K562 (cell line): ENCODE results near the gene ANO10. TPM values are rescaled to one million over a fixed set of nuclear protein-coding genes. Genes with fewer than 3 reads are reported as not detected.

ENCODE experiments used
- ATAC-seq: fragments of 200-7000 bp; cut with Tn5 transposase; 3 replicates; pipeline ENCODE4 v1.9.1; 2020; ENCODE audit warnings: moderate library complexity
- BruUV-seq: library from RNA; stranded (reverse); fragments of 400-500 nt; replicated peaks from 2 replicates; lab custom pipeline; 2021; lab: Mats Ljungman, UMichigan
- CTCF ChIA-PET: fragments of 300-600 bp; formaldehyde crosslinking; extraction: SDS; loops from one replicate; lab custom pipeline; 2021; ENCODE audit warnings: low intra/inter-chr PET ratio; lab: Yijun Ruan, JAX
- POLR2A ChIA-PET: fragments of 300-600, 350-650 bp; sonication (Branson Sonifier 250); formaldehyde crosslinking; extraction: SDS; loops from one replicate; lab custom pipeline; 2021; ENCODE audit warnings: antibody characterized with exemption, inconsistent platforms; lab: Yijun Ruan, JAX
- DNase-seq, 4 experiments: peaks; one replicate each; pipeline versions ENCODE4 v3.0.0 to v3.0.0-alpha.2; 2011 to 2018; ENCODE audit warnings: low spot score in 3 of 4, mixed read lengths in 3 of 4; ENCODE audit errors: extremely low read depth in 1 of 4
- FAIRE-seq: peaks from 2 replicates; lab custom pipeline; 2011; peaks lifted over from hg19 to GRCh38; lab: Jason Lieb, UNC
- H2AFZ ChIP-seq: 2 replicates; pipeline ENCODE4 v1.6.0; 2011; ENCODE audit warnings: low read depth, low read length, control low read depth, inconsistent platforms
- H3K27ac ChIP-seq: fragments of 200-600 bp; 3 replicates; pipeline ENCODE4 v1.8.0; 2011; ENCODE audit warnings: low read depth, mild to moderate bottlenecking, control low read depth, inconsistent platforms, low read length, moderate library complexity, mixed read lengths; ENCODE audit errors: extremely low read depth
- H3K27me3 ChIP-seq, 2 experiments: fragments of 300-600 bp in 1 of 2; 2 replicates in 1 of 2; 3 replicates in 1 of 2; pipeline versions ENCODE4 v1.6.0 to v1.8.0; 2011; ENCODE audit warnings: inconsistent platforms in 2 of 2, low read length in 2 of 2, mild to moderate bottlenecking in 1 of 2, mixed read lengths in 1 of 2, moderate library complexity in 1 of 2; ENCODE audit not compliant: control insufficient read depth in 2 of 2, insufficient read depth in 2 of 2
- H3K36me3 ChIP-seq: fragments of 300-600 bp; 3 replicates; pipeline ENCODE4 v1.8.0; 2011; ENCODE audit warnings: mild to moderate bottlenecking, low read length, inconsistent platforms; ENCODE audit not compliant: control insufficient read depth, insufficient read depth
- H3K4me1 ChIP-seq, 2 experiments: fragments of 200-600 bp in 1 of 2; replicated peaks in 1 of 2; 2 replicates in 1 of 2; 3 replicates in 1 of 2; pipeline versions ENCODE4 v1.5.1 to v1.8.0; 2011; ENCODE audit warnings: inconsistent platforms in 2 of 2, low read length in 2 of 2, mild to moderate bottlenecking in 1 of 2, mixed read lengths in 1 of 2, moderate library complexity in 1 of 2; ENCODE audit not compliant: control insufficient read depth in 2 of 2, insufficient read depth in 2 of 2
- H3K4me2 ChIP-seq: 2 replicates; pipeline ENCODE4 v1.6.1; 2011; ENCODE audit warnings: low read length, control low read depth, inconsistent platforms, mixed read lengths; ENCODE audit not compliant: insufficient read depth
- H3K4me3 ChIP-seq: fragments of 200-600 bp; sonication (generic), shearing (Covaris generic); 2 replicates; pipeline ENCODE4 v1.5.1; 2016; ENCODE audit warnings: control low read depth, inconsistent platforms
- H3K79me2 ChIP-seq: fragments of 200-600 bp; 3 replicates; pipeline ENCODE4 v1.8.0; 2011; ENCODE audit warnings: low read length, inconsistent platforms; ENCODE audit not compliant: control insufficient read depth, insufficient read depth
- H3K9ac ChIP-seq, 2 experiments: 2 replicates each; pipeline versions ENCODE4 v1.6.0 to v1.6.1; 2011; ENCODE audit warnings: low read depth in 2 of 2, low read length in 2 of 2, control low read depth in 1 of 2, inconsistent platforms in 1 of 2, mild to moderate bottlenecking in 1 of 2, mixed read lengths in 1 of 2; ENCODE audit not compliant: insufficient read depth in 1 of 2
- H3K9me1 ChIP-seq: one replicate; pipeline ENCODE4 v1.6.0; 2011; ENCODE audit warnings: inconsistent platforms, mild to moderate bottlenecking, low read length, moderate library complexity; ENCODE audit not compliant: control insufficient read depth, insufficient read depth
- H3K9me3 ChIP-seq: replicated peaks from 2 replicates; pipeline ENCODE4 v1.5.1; 2011; ENCODE audit warnings: low read depth, low read length, inconsistent platforms; ENCODE audit not compliant: control insufficient read depth, insufficient read depth
- H4K20me1 ChIP-seq: replicated peaks from 2 replicates; pipeline ENCODE4 v1.6.1; 2011; ENCODE audit warnings: low read length, inconsistent platforms, mixed read lengths; ENCODE audit not compliant: control insufficient read depth, insufficient read depth
- ATF1 ChIP-seq, 2 experiments: fragments of 450-650 bp in 1 of 2; IDR thresholded peaks; 2 replicates each; pipeline ENCODE4 v1.6.1; 2016; ENCODE audit warnings: missing compliant biosample characterization in 1 of 2, missing genetic modification characterization in 1 of 2
- BACH1 ChIP-seq: fragments of 200-800 bp; sonication (Bioruptor generic); IDR thresholded peaks from 2 replicates; pipeline ENCODE4 v1.6.1; 2016; ENCODE audit warnings: missing genetic modification characterization, missing compliant biosample characterization
- EP400 ChIP-seq: fragments of 450-650 bp; IDR thresholded peaks from 2 replicates; pipeline ENCODE4 v1.6.1; 2017; ENCODE audit warnings: antibody characterized with exemption, mild to moderate bottlenecking, moderate library complexity
- FOS ChIP-seq: IDR thresholded peaks from 3 replicates; pipeline ENCODE4 v1.6.1; 2011; ENCODE audit not compliant: insufficient read length; ENCODE audit errors: extremely low read depth
- FOXM1 ChIP-seq, 2 experiments: fragments of 450-650 bp in 1 of 2; sonication (generic) in 1 of 2; formaldehyde crosslinking in 1 of 2; IDR thresholded peaks; 2 replicates each; pipeline versions ENCODE4 v1.6.1 to v1.9.0; 2017 to 2022; ENCODE audit warnings: low read depth in 2 of 2, mild to moderate bottlenecking in 2 of 2, missing genetic modification reagents in 1 of 2, moderate library complexity in 1 of 2
- HLTF ChIP-seq: fragments of 450-650 bp; IDR thresholded peaks from 2 replicates; pipeline ENCODE4 v1.6.1; 2016
- HOXB6 ChIP-seq: fragments of 250-450 bp; sonication (Bioruptor Pico); IDR thresholded peaks from 2 replicates; pipeline ENCODE4 v1.5.1; 2022; ENCODE audit warnings: mild to moderate bottlenecking, borderline replicate concordance
- MXD1 ChIP-seq: fragments of 250-450 bp; sonication (Bioruptor Pico); IDR thresholded peaks from 2 replicates; pipeline ENCODE4 v1.8.0; 2021; ENCODE audit warnings: borderline replicate concordance, mild to moderate bottlenecking, moderate library complexity; ENCODE audit not compliant: poor library complexity, severe bottlenecking
- STAT5B ChIP-seq: fragments of 250-450 bp; sonication (Bioruptor Pico); IDR thresholded peaks from 2 replicates; pipeline ENCODE4 v1.8.0; 2021; ENCODE audit warnings: mild to moderate bottlenecking, inconsistent platforms
- TFE3 ChIP-seq: fragments of 450-650 bp; formaldehyde crosslinking; IDR thresholded peaks from 2 replicates; pipeline ENCODE4 v1.4.0; 2020; ENCODE audit warnings: mild to moderate bottlenecking, mixed read lengths
- U2AF2 ChIP-seq: fragments of 200-400 bp; formaldehyde crosslinking; optimal IDR thresholded peaks from 2 replicates; pipeline ENCODE3; 2017; ENCODE audit warnings: low read depth, mild to moderate bottlenecking, low read length
- ZNF280B ChIP-seq: fragments of 250-450 bp; sonication (Bioruptor Pico); IDR thresholded peaks from 2 replicates; pipeline ENCODE4 v1.5.1; 2021; ENCODE audit warnings: mild to moderate bottlenecking
- ZNF561 ChIP-seq: fragments of 450-650 bp; formaldehyde crosslinking; conservative IDR thresholded peaks from 2 replicates; pipeline ENCODE4 v1.4.0; 2020; ENCODE audit warnings: mild to moderate bottlenecking, moderate library complexity
- ZNF584 ChIP-seq: fragments of 200-800 bp; sonication (Bioruptor generic); IDR thresholded peaks from 2 replicates; pipeline ENCODE4 v1.6.1; 2016; ENCODE audit warnings: low read depth, mild to moderate bottlenecking, missing genetic modification characterization, missing compliant biosample characterization
- ZNF699 ChIP-seq: fragments of 250-450 bp; sonication (Bioruptor Pico); IDR thresholded peaks from 2 replicates; pipeline ENCODE4 v1.8.0; 2021; ENCODE audit warnings: mild to moderate bottlenecking, moderate library complexity; ENCODE audit not compliant: insufficient replicate concordance
- WGBS: fragments of 100-300 bp; shearing (Covaris generic); methylation state at CpG from one replicate; pipeline ENCODE4 v1.1.6; 2016; ENCODE audit warnings: low coverage, mixed read lengths; ENCODE audit not compliant: insufficient coverage; ENCODE audit errors: missing lambda C conversion rate; 5-methylcytosine and 5-hydroxymethylcytosine counted together
- in situ Hi-C: fragments of 300-500 bp; cut with MboI; formaldehyde crosslinking; loops from 4 replicates; pipeline ENCODE4 v1.15.0; 2018; ENCODE audit warnings: inconsistent platforms, mixed read lengths
- intact Hi-C: fragments of 100-400 bp; cut with micrococcal nuclease; formaldehyde crosslinking; loops from 2 replicates; pipeline ENCODE4 v1.14.2; 2022
- polyA plus RNA-seq, 8 experiments: library from polyadenylated mRNA; depleted of rRNA in 4 of 8; stranded (reverse) in 5 of 8; unstranded in 3 of 8; fragments of >200 nt; fragmentation: Nextera tagmentation in 2 of 8; fragmentation: Illumina TruSeq in 1 of 8; extraction: Ambion mirVana in 2 of 8; extraction: Trizol in 1 of 8; gene quantifications; 2 replicates each; pipeline versions ENCODE4 v1.2.1 to v1.2.3, GENCODE V29; 2011 to 2014; ENCODE audit warnings: inconsistent platforms in 1 of 8, missing spikeins in 1 of 8
- total RNA-seq, 7 experiments: library from RNA; depleted of rRNA in 6 of 7; stranded (reverse); fragments of >200 nt in 6 of 7; fragmentation: Illumina TruSeq in 2 of 7; extraction: Trizol in 2 of 7; gene quantifications; 2 replicates each; pipeline versions ENCODE4 v1.2.1 to v1.2.3, GENCODE V29; 2011 to 2021; ENCODE audit warnings: low replicate concordance in 1 of 7
- TF ChIP-seq, protein P1 (sequence below): fragments of 250-450 bp; sonication (Bioruptor Pico); IDR thresholded peaks from 2 replicates; pipeline ENCODE4 v1.5.0; 2021; ENCODE audit warnings: mild to moderate bottlenecking, borderline replicate concordance

Gene ANO10
- total and polyA plus RNA-seq, 9 of the 15 experiments (the other 6 are each of a cell fraction or from before 2014, with no cell fraction given): 6.4 to 46.0 (median 32.3) TPM

GRCh38 chr3:43485931-43486330 is 135.9 kb downstream of the ANO10 start:
- no peak overlapping the region for H3K4me2 ChIP-seq
- no peaks in the 10 kb centered on the region for H3K27me3 ChIP-seq
- TF ChIP-seq HLTF: no peak
- no peak for TF ChIP-seq HOXB6 (CRISPR knock-in tag)
- TF ChIP-seq ZNF699 (CRISPR knock-in tag): no peak
- TF ChIP-seq TFE3 (CRISPR knock-in tag): no peak
- no peak for TF ChIP-seq STAT5B (CRISPR knock-in tag)
- TF ChIP-seq, protein P1, sequence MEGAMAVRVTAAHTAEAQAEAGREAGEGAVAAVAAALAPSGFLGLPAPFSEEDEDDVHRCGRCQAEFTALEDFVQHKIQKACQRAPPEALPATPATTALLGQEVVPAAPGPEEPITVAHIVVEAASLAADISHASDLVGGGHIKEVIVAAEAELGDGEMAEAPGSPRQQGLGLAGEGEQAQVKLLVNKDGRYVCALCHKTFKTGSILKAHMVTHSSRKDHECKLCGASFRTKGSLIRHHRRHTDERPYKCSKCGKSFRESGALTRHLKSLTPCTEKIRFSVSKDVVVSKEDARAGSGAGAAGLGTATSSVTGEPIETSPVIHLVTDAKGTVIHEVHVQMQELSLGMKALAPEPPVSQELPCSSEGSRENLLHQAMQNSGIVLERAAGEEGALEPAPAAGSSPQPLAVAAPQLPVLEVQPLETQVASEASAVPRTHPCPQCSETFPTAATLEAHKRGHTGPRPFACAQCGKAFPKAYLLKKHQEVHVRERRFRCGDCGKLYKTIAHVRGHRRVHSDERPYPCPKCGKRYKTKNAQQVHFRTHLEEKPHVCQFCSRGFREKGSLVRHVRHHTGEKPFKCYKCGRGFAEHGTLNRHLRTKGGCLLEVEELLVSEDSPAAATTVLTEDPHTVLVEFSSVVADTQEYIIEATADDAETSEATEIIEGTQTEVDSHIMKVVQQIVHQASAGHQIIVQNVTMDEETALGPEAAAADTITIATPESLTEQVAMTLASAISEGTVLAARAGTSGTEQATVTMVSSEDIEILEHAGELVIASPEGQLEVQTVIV: no peak
- TF ChIP-seq BACH1 (tag): no peak
- TF ChIP-seq ZNF561 (CRISPR knock-in tag): no peak
- TF ChIP-seq FOS: no peak
- TF ChIP-seq EP400: no peak
- TF ChIP-seq FOXM1 (IDR thresholded peaks at IDR 0.05; ENCODE audit: low read depth): no peak
- no peak for TF ChIP-seq FOXM1 (CRISPR knock-in tag; IDR thresholded peaks at IDR 0.05; ENCODE audit: low read depth)
- no peak for TF ChIP-seq MXD1
- no peak for TF ChIP-seq ATF1 (CRISPR knock-in tag; IDR thresholded peaks at IDR 0.05)
- TF ChIP-seq ATF1 (tag; IDR thresholded peaks at IDR 0.05): no peak
- TF ChIP-seq ZNF280B (CRISPR knock-in tag): no peak
- TF ChIP-seq ZNF584: no peak
- TF ChIP-seq U2AF2: no peak
- H3K9me1 ChIP-seq: peaks cover 4% of the 10 kb centered on the region
- H3K36me3 ChIP-seq: no peaks in the 10 kb centered on the region; the same call in 2 of the 3 replicates
- ChIA-PET CTCF (no interaction called here), POLR2A (no interaction called here)
- H3K27ac ChIP-seq: no peak overlapping the region
- ATAC-seq: no peak
- no peak for DNase-seq
- intact Hi-C loops: no loop called here
- peaks cover 0 to 6% of the 10 kb centered on the region in 2 experiments; a peak in 1 of 5 replicates for H3K4me1 ChIP-seq
- H3K79me2 ChIP-seq: no peaks in the 10 kb centered on the region
- no peak for FAIRE-seq
- H2AFZ ChIP-seq: no peak overlapping the region
- WGBS: 28% methylated on average over 1 of the region's 1 CpG
- H3K4me3 ChIP-seq: no peak overlapping the region
- BruUV-seq: no TSS peak
- no peaks in the 10 kb centered on the region for H4K20me1 ChIP-seq
- no peak overlapping the region for H3K9ac ChIP-seq
- no peaks in the 10 kb centered on the region for H3K9me3 ChIP-seq
- in situ Hi-C loops: no loop called here
